GM18909 (cell line): Measurements from ENCODE around the gene CAMK2N1.
"Not testable (repeated sequence)": the region's sequence is repeated elsewhere in the genome, so short reads cannot be mapped to it uniquely, and the experiment has no call there.

Source experiments
- ATAC-seq: cut with Tn5 transposase; IDR thresholded peaks from one replicate; pipeline ENCODE4 v1.9.1; 2021; ENCODE audit warnings: mild to moderate bottlenecking; ENCODE audit not compliant: unreplicated experiment, poor library complexity

The CAMK2N1 gene

GRCh38 chr1:20497506-20497905 is 11.5 kb upstream of the CAMK2N1 start:
- ATAC-seq, result no peak

DNA sequence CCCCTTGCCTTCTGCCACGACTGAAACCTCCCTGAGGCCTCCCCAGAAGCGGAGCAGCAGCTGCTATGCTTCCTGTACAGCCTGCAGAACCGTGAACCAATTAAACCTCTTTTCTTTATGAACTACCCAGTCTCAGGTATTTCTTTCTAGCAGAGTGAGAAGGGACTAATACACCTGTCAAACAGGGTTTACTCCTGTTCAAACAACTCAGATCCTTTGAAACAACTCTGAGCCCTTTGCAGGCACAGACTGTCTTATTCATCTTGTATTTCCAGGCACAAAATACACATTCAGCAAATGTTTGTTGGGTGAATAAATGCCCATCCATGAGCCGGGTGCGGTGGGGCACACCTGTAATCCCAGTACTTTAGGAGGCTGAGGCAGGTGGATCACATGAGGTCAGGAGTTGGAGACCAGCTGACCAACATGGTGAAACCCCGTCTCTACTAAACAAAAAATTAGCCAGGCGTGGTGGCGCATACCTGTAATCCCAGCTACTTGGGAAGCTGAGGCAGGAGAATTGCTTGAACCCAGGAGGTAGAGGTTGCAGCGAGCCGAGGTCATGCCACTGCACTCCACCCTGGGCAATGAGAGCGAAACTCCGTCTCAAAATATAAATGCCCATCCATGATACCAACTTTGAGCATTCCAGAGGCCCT is 10.8 kb upstream of the CAMK2N1 start:
- ATAC-seq, result not testable (repeated sequence)

GRCh38 chr1:20496241-20496661 is 10.2 kb upstream of the CAMK2N1 start:
- ATAC-seq, result no peak

DNA sequence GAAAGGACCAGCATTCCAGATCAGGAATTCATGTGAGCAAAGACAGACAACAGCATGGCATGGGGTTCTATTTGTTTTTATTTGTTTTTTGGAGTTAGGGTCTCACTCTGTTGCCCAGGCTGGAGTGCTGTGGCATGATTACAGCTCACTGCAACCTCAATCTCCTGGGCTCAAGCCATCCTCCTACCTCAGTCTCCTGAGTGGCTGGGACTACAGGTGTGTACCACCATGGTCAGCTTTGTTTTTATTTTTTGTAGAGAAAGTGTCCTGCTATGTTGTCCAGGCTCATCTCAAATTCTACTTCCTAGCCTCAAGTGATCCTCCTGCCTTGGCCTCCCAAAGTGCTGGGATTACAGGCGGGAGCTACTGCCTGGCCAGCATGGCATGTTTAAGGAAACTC is 9.7 kb upstream of the CAMK2N1 start:
- no peak for ATAC-seq

DNA sequence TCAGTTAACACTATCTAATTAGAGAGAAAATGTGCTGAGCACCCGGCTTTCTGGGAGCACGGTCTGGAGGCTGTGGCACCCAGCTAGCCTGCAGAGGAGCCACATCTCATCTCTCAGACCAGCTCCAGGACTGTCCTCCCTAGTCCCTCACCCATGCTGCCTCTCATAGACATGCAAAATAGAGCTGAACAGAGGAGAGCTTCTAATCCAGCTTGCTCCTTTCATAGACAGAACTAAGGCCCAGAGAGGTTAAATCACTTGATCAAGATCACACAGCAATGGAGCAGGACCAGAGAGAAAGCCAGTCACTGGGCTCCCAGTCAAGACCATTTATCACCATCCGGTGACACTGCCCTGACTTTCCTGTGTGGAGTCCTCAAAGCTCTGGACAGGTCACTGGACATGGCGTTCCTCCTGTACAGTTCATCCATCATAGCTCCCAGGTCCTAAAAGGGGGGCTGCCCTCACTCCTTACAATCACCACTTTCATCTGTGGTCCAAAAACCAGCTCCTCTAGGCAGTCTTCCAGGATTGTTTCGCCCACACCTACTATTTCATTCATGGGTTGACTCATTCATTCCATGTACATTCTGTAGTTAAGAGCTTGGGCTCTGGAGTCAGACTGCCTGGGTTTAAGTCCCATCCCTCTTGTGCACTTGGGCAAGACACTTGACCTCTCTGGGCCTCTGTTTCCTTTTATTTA is 8.8 kb upstream of the CAMK2N1 start:
- no peak for ATAC-seq

GRCh38 chr1:20493839-20494608 is 8.0 kb upstream of the CAMK2N1 start:
- ATAC-seq, result peak; percentile 47

DNA sequence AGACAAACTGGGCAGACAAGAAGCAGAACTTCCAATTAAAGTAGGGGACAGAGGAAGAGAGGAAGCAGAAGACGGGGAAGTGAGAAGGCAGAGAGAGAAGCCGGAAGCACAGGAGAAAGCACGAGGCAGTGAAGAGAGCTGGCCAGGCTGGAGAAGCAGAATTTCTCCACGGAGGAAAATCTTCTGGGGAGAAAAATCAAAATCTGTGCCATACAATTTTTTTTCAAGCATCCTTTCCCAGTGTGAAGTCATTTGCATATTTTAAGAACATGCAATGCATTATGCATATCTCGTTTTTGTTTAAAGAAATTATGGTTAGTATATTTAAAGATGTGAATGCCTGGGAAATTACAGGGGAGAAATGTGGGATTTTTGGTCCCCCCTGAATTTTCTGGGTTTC is 7.3 kb upstream of the CAMK2N1 start:
- no peak for ATAC-seq

DNA sequence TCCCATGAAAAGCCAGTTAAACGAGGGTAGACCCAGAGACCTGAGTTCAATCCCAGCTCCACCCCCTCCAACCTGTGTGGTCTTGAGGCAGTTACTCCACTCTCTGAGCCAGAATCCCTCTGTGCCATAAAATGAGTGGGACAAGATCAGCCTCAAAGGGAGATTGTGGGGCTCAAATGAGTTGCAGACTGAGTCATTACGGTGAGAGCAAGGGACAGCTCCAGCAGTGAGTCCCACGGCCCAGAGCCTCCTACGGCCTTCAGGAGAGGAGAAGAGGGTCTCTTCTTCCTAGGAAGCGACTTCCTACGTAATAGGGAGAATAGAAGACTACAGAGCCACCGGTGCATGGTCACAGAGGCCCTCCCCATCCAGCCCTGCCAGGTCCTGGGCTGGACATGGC is 6.7 kb upstream of the CAMK2N1 start:
- no peak for ATAC-seq

DNA sequence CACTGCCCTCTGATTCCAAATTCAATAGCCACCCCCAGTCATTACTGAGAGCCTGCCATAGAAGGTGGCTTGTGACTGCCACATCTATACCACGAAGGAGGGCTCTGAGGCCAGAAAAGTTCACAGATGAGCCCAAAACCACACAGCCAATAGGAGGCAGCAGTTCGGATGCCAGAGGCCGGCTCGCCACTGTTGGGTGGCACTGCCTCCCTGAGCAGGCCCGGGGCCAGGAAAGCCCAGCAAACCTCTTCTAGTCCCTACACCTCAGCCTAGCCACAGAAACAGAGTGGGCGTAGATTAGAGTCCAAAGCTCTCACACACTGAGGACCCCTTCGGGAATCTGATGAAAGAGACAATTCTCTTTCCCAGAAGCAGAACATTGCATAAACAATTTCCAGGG is 5.9 kb upstream of the CAMK2N1 start:
- no peak for ATAC-seq

- ATAC-seq, result no peak
Observed at GRCh38 chr1:20491178-20491577, 5.2 kb upstream of the CAMK2N1 start.

GRCh38 chr1:20487236-20487590 is 1.2 kb upstream of the CAMK2N1 start:
- ATAC-seq, result no peak

- ATAC-seq, result no peak
Observed at GRCh38 chr1:20486457-20487235, 636 bp upstream of the CAMK2N1 start.

- no peak for ATAC-seq
Observed at GRCh38 chr1:20484519-20485462, 1.2 kb downstream of the CAMK2N1 start.

- ATAC-seq, result no peak
Observed at GRCh38 chr1:20483833-20484518, 2.0 kb downstream of the CAMK2N1 start.

- ATAC-seq, result no peak
Observed at GRCh38 chr1:20483098-20483832, 2.7 kb downstream of the CAMK2N1 start.

GRCh38 chr1:20481643-20482498 is 4.1 kb downstream of the CAMK2N1 start:
- ATAC-seq, result no peak

GRCh38 chr1:20480951-20481617 is 4.9 kb downstream of the CAMK2N1 start:
- no peak for ATAC-seq
